ENCODE results near the gene SENP7.

DNA sequence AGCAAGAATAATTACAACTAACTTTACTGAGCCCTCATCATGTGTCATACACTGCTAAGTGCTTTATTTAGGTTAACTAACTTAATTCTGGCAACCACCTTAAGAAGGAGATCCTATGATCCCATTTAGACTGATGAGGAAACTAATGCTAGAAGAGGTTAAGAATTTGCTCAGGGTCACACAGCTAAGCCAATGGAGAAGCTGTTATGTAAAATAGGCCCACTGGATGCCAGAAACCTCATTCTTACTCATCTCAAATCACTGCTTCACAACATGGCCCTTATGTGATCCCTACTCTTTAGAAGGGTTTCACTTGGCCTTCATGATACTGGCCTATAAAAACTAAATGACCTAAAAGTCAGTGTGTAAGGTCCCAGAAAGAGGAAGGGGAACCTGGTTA lies 233.8 kb downstream of the SENP7 start:
- no peak for TF ChIP-seq NFRKB (IDR thresholded peaks at IDR 0.05)
- TF ChIP-seq ELF4 (IDR thresholded peaks at IDR 0.05), result no peak
- no peak for TF ChIP-seq SP1 (IDR thresholded peaks at IDR 0.05)
- TF ChIP-seq FOXM1 (IDR thresholded peaks at IDR 0.05; ENCODE audit: borderline replicate concordance), result no peak
- TF ChIP-seq, protein P1, sequence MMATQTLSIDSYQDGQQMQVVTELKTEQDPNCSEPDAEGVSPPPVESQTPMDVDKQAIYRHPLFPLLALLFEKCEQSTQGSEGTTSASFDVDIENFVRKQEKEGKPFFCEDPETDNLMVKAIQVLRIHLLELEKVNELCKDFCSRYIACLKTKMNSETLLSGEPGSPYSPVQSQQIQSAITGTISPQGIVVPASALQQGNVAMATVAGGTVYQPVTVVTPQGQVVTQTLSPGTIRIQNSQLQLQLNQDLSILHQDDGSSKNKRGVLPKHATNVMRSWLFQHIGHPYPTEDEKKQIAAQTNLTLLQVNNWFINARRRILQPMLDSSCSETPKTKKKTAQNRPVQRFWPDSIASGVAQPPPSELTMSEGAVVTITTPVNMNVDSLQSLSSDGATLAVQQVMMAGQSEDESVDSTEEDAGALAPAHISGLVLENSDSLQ (IDR thresholded peaks at IDR 0.05), result no peak
- TF ChIP-seq ARNT (IDR thresholded peaks at IDR 0.05), result no peak

Measured in HEK293T (cell line).